Lower leg skin (tissue), 4 donors: ENCODE measurements around the gene SUPT16H. TPM values are rescaled to one million over a fixed set of nuclear protein-coding genes. Genes with fewer than 3 reads are reported as not detected.
A peak's percentile ranks its signal among the peaks of the same experiment; 100 is the strongest.

Experiments used
- DNase-seq, 2 donors: peaks; one replicate each; pipeline ENCODE4 v3.0.0-alpha.2; 2019; ENCODE audit warnings: low spot score in 2 of 2
- H3K4me3 ChIP-seq: fragments of 200-600 bp; sonication (generic); 2 replicates; pipeline ENCODE4 v1.5.1; 2017; ENCODE audit warnings: mild to moderate bottlenecking, low read depth; ENCODE audit not compliant: poor library complexity, severe bottlenecking
- CTCF ChIP-seq, 3 donors: fragments of 450-650 bp; IDR thresholded peaks; one replicate each; pipeline ENCODE4 v1.5.1; 2016; ENCODE audit warnings: antibody characterized with exemption in 3 of 3, mild to moderate bottlenecking in 3 of 3, moderate library complexity in 2 of 3
- POLR2A ChIP-seq, 2 donors: fragments of 450-650 bp; IDR thresholded peaks; one replicate each; pipeline ENCODE4 v1.6.1; 2016 to 2017; ENCODE audit warnings: antibody characterized with exemption in 2 of 2, mild to moderate bottlenecking in 1 of 2, moderate library complexity in 1 of 2
- WGBS, 2 donors: methylation state at CpG; one replicate each; pipeline ENCODE4 v1.1.5; 2018; 5-methylcytosine and 5-hydroxymethylcytosine counted together
- intact Hi-C: fragments of 100-400 bp; cut with DNase I; formaldehyde crosslinking; loops from one replicate; pipeline ENCODE4 v1.15.0; 2023; ENCODE audit warnings: low total_unique reads
- total RNA-seq, 4 donors: library from RNA; depleted of rRNA; stranded (reverse); fragments of >200 nt; gene quantifications; one replicate each; pipeline ENCODE4 v1.1.0, GENCODE V29; 2016

Gene SUPT16H
- total RNA-seq, 4 donors from 2014 or later: 35.7 to 50.3 (median 45.8) TPM

DNA sequence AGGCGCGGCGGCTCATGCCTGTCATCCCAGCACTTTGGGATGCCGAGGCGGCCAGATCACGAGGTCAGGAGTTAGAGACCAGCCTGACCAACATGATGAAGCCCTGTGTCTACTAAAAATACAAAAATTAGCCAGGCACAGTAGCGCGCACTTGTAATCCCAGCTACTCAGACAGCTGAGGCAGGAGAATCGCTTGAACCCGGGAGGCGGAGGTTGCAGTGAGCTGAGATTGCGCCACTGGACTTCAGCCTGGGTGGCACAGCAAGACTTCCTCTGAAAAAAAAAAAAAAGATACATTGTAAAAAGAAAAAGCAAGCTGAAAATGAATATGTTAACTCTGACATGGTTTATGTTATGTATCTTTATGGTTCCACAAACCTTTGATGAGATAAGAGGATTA, 70.3 kb downstream of the SUPT16H start:
- TF ChIP-seq POLR2A (IDR thresholded peaks at IDR 0.05) (no peak), CTCF (IDR thresholded peaks at IDR 0.05) (no peak)
- intact Hi-C loops: no loop called here
- 87 to 90% methylated on average over 12 of the region's 12 CpGs for WGBS, 2 donors
- no peak for DNase-seq
- H3K4me3 ChIP-seq: no peak overlapping the region

DNA sequence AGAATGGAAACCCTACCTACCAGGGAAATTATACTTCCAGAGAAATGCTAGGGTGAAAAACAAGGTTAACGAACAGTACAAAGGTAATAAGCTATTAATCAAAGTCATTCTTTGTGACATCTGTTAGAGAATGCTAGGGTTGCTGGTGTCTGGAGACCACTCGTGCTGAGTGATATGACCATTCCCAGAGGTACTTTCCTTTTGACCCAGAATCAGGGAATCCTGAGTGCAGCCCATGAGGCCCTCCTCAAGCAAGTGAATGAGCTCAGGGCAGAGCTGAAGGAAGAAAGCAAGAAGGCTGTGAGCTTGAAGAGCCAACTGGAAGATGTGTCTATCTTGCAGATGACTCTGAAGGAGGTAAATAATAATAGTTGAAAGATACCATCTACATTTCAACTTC, 72.2 kb downstream of the SUPT16H start:
- DNase-seq: no peak
- intact Hi-C loops: no loop called here
- no peak overlapping the region for H3K4me3 ChIP-seq
- 72 to 74% methylated on average over 2 of the region's 2 CpGs for WGBS, 2 donors
- TF ChIP-seq CTCF (IDR thresholded peaks at IDR 0.05) (no peak), POLR2A (IDR thresholded peaks at IDR 0.05) (no peak)

GRCh38 chr14:21309956-21310355, 73.9 kb downstream of the SUPT16H start:
- 91 to 97% methylated on average over 3 of the region's 3 CpGs for WGBS, 2 donors
- TF ChIP-seq POLR2A (IDR thresholded peaks at IDR 0.05) (no peak), CTCF (IDR thresholded peaks at IDR 0.05) (no peak)
- intact Hi-C loops: no loop called here

GRCh38 chr14:21309238-21309636, 74.6 kb downstream of the SUPT16H start:
- H3K4me3 ChIP-seq: no peak overlapping the region
- 53 to 70% methylated on average over 8 of the region's 8 CpGs for WGBS, 2 donors
- no peak for DNase-seq
- TF ChIP-seq POLR2A (IDR thresholded peaks at IDR 0.05) (no peak), CTCF (IDR thresholded peaks at IDR 0.05) (no peak)
- intact Hi-C loops: no loop called here

More at GRCh38 chr14:21309956-21310355, 73.9 kb downstream of the SUPT16H start:
- DNase-seq: no peak
- no peak overlapping the region for H3K4me3 ChIP-seq

GRCh38 chr14:21308479-21309237, 75.2 kb downstream of the SUPT16H start:
- no peak overlapping the region for H3K4me3 ChIP-seq
- 3 to 4% methylated on average over 16 of the region's 16 CpGs for WGBS, 2 donors
- DNase-seq: peak; percentile 82 to 90
- TF ChIP-seq POLR2A (IDR thresholded peaks at IDR 0.05) (no peak), CTCF (IDR thresholded peaks at IDR 0.05) (no peak)
- intact Hi-C loops: no loop called here

GRCh38 chr14:21308132-21308478, 75.7 kb downstream of the SUPT16H start:
- no peak for DNase-seq
- no peak overlapping the region for H3K4me3 ChIP-seq

More at GRCh38 chr14:21308132-21308478, 75.7 kb downstream of the SUPT16H start:
- intact Hi-C loops: no loop called here
- TF ChIP-seq POLR2A (IDR thresholded peaks at IDR 0.05): no peak
- TF ChIP-seq CTCF (IDR thresholded peaks at IDR 0.05): no peak
